ENCODE results near the gene CRMP1.
"Not testable (repeated sequence)": the region's sequence is repeated elsewhere in the genome, so short reads cannot be mapped to it uniquely, and the experiment has no call there.

CRMP1 gene

DNA sequence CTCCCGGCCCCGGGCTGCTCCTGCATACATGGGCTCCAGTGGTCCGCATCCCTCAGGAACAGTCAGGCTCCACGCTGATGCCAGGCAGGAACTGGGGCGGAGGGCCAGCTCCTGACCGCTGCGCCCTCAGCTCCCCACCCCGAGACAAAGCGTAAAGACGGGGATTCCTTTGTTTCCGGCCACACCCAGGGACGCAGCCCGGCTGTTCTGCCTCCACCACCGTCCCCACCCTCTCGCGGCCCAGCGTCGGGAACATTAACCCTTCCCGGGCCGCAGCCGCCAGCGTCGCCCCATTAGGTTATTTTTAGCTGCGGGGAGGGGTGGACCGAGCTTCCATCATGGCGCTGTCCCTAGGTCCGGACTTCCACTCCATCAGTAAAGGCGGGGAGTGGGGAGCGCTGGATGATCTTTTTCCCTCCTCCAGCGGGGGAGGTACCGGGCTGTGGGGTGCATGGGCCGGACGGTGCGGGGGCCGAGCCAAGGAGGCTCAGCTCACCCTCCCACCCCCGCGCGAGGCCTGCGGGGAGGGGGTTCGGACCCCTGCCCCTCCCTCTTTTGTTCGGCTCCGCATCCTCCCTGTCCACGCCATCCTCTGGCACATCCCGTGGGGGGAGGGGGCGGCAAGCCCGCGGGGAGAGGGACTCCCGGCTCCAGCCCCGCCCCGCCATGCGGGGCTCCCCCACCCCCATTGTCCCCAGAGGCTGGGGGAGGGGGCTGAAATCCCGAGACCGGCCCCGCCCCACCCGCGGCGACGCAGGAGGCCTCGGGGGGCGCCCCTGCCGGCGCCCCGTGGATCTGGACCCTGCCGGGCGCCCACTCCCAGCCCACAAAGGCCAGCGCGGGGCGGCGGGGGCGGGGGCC, 5.3 kb downstream of the CRMP1 start:
- peak; percentile 14 for DNase-seq

DNA sequence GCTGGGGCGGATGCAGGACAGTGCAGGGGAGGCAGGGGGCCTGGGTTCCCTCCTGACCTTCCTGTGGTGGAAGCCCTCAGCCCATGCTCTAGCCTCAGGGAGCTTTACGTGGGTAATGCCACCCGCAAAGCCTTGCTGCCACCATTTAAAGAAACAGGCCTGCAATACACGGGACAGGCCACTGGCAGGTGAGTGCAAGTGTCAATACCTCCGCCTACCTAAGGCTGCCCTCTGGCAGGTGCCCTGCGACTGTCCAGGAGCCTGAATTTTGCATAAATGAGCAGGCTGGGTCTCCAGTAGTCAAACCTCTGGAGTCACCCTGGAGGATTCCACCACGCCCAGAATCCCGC, 5.9 kb downstream of the CRMP1 start:
- no peak for DNase-seq

DNA sequence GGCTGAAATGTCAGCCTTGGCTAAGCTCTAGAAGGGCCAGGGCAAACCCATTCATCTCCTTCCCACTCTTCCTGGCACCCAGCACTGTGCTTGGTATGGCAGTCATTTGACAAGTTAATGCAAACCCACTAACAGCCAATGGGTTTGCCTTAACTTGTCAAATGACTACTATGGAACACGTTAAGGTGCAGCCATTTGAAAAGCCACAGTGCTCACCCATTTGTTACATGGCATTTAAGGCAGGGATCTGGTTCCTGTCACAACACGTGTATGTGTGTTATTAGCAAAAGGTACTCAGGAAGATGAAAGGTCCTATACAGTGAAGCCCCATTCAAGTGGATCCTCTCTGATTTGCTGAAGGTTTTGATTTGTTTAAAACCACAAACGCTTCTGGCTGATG, 7.2 kb downstream of the CRMP1 start:
- no peak for DNase-seq

DNA sequence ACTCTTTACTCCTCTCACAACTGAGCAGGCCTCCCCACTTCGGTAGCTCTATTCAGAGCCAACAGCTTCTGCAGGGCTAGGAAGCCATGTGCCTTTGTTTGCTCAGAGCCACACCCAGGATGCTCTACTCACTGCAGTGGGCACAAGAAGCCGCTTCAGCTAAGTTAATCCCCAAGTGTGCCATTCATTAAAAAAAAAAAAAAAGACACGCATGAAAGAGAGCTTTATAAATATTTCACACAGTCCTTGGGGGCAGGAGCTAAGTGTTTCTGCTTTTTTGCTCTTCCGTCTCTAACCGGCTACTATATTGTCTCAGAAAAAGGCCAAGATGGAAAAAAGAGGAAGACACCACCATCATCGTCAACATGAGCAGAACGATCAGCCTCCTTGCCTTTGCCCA, 8.1 kb downstream of the CRMP1 start:
- no peak for DNase-seq

DNA sequence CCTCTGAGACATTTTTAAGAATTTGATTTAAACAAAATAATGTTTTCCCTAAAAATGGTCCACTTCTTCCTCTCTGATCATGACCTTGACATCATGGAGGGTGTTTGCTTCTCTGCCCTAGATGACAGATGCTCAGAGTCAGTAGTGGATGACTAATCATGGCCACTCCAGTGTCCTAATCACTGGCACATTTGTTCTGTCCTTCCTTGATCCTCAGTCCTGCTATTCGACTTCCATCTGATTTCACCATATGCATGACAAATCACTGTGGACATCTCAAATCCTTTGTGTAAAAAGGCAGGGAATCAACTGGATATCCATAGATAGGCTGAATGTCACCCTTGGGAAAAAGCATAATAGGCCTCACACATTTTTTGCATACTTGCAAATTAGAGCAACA, 9.0 kb downstream of the CRMP1 start:
- no peak for DNase-seq

DNA sequence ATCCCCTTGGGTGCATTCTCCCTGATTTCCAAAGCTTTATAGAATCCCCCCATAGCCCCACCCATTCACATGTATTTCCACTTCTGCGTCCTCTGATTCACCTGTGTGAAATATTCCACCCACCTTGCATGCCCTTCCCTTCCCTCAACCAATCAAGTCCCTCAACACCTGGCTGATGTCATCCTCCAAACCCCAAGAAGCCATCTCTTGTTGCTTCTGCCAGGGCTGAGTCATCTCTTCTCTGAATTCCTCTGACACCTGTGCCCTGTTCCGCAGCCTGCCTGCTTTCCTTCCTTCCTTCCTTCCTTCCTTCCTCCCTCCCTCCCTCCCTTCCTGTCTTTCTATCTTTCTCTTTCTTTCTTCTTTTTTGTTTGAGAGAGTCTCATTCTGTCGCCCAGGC, 9.9 kb downstream of the CRMP1 start:
- no peak for DNase-seq

DNA sequence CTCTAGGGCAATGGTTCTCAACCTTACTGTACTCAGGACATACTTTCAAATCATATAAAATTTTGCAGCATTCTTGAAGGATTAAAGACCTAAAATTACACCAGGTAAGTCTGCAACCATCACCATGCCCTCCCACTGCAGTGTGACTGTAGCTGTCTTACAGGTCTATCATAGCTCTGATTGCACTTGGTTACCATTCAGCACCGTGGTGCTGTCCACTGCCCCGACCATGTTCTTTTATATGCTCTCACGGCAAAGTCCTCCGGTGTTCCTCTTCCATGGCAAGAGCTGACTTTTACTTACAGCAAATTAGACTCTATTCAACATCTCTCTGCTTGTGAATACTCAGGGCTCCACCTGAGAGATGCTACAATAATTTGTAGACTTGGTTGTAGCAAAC, 11.5 kb downstream of the CRMP1 start:
- no peak for DNase-seq

DNA sequence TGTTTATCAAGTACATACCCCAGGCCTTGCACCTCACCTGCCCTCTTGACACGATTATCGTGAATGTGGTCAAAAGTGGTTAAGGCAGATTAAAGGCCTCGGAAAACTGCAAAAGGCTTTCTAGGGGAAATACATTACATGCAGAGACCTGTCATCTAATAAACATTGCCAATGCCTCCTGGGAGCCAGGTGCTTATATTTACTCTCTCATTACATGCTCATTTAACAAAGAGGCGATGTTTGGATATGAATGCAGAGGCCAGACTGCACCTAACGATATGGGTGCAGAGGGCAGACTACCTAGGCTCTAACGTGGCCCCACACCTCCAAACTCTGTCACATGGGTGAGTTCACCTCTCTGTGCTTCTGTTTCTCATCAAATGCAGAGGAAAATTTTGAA, 14.5 kb downstream of the CRMP1 start:
- peak; percentile 14 for DNase-seq

DNA sequence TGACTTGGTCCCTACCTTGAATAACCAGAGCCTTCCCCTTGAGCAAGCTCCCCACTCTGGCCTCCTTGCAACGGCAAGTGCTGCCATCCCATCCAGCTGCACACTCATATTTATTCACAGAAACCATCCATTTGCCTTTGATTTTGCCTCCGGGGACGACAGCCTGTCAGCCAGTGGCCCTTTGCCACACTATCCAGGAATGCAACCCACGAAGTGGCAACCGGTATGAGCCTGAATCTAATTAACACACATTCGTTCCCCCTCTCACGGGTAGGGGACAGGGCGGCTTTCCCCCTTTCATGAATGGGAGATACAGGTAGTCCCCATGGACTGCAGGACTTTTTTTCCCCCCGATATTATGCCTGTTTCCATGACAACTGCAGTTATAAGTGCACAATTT, 15.5 kb downstream of the CRMP1 start:
- no peak for DNase-seq

DNA sequence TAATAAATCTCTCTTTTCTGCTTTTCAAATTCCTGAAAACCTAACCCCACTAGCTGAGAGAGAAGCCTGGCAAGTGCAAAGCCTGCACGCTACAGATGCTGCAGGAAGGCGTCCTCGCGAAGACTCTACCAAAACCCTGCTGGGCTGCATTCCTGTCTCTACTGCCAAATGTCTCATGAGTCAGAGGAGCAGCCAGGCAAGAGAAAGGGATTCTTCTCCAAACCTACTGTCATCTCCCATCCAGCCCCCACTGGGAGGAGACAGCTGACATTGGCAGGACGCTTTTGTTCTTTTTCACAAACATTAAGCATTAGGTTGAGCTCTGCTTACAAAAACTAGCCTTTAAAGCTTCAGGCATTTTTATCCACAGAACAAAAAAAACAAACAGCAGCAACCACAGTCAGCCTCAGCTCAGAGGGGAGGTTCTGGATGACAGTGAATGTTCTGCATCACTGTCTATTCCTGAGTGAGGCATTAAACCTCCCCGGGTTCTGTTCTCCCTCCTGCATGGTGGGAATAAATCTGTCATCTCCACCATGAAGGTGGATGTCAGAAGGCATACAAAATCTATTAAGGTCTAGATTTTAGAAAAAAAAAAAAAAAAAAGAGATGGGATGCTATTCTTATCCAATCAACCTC, 18.0 kb downstream of the CRMP1 start:
- DNase-seq, result no peak

DNA sequence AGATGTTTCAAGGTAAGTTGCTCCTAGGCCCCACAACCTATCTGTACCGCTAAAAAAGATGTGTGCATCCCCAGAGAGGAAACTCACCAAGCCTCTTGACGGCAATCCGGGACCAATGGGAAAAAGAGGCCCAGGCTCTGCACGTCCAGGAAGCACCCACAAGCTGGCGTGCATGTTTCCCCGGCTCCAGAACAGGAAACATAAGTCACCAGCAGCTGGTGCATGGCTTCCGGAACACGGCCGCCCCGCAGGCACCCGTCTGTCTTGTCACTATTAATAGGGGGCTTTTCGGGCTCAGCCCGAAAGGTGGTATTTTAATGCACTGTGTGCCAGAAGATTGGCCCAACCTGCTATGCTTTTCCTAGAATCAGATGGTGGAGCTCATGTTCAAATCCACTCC, 22.2 kb downstream of the CRMP1 start:
- no peak for DNase-seq

DNA sequence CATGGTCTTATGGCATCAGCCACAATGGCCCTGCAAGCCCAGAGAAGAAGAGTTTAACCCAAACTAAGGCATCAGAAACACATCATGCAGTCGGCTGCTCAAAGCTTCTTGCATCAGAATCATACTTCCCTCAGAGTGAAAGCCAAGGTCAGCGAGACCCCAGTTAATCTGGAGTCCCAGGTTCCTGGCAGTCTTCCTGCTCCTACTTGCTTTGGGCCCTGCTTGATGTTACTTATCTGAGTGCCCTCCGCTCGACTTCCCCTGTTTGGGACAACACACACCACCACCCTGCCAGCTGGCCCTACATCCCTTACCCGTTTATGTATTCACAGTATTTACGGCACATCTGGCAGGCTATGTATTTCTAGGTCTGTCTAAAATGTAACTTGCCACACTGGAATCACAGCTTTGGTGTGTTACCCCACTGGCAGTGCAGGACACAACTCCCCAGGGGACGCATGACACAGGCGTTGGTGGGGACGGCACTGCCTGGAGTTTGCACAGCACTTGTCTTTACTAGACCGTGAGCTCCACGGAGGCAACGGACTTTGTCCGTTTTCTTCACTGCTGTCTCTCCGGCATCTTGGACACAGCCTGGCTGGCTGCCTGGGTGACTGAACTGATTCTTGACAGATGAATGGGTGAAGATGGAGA, 22.8 kb downstream of the CRMP1 start:
- DNase-seq, result no peak

DNA sequence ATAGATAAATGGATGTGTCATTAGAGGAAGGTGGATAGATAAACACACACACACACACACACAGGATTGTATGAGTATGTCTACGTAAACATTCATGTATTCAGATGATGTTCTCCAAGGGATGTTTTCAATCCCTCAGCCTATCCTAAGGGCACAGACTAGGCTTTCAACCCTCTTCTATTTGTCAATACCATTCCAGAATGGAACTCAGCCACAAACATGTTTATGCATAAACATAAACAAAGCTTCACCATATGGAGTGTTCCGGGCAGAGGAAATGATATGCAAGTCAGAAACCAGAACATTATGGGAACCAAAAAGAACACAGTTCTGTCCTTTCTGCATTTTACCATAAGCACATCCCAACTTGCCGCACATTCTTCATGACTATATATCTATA, 25.0 kb downstream of the CRMP1 start:
- no peak for DNase-seq

DNA sequence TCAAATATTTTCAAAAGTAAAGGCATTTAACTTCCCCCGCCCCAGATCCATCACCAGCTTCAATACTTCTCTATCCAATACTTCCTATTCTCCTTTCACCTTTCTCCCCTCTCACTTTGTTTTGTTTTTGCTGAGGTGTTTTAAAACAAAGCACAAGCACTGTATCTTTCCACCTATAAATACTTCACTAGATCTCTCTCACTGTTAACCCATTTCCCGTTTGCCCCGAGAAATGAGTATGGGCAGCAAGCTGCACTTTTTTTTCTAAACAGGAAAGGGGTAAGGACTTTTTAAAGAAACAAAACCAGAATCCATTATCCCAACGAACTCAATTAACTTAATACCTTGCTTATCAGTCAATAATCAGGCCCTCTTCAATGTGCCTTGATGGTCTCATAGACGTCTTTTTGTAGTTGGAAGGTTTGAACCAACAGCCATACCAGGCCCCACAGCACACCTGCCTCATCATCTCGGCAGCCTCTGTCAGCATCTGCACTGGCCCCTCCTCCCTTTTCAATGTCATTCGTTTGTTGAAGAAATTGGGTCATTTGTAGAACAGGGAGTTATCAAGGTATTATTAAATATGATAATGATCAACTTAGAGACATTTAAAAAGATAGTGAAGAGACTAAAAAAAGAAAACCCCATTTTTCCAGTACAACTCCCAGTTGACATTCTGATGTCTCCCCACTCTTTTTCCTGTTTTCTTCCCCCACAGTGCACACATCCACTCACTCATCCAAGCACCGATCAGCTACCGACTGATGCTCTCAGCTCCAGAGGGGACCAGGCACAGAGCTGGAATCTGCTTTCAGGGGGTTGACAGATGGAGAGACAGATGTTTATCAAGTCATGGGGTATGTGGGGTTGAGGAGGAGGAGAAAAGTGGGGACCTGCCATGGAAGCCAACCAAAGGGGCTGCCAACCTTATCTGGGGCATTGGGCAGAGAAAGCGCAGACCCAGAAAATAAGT, 25.8 kb downstream of the CRMP1 start:
- no peak for DNase-seq

DNA sequence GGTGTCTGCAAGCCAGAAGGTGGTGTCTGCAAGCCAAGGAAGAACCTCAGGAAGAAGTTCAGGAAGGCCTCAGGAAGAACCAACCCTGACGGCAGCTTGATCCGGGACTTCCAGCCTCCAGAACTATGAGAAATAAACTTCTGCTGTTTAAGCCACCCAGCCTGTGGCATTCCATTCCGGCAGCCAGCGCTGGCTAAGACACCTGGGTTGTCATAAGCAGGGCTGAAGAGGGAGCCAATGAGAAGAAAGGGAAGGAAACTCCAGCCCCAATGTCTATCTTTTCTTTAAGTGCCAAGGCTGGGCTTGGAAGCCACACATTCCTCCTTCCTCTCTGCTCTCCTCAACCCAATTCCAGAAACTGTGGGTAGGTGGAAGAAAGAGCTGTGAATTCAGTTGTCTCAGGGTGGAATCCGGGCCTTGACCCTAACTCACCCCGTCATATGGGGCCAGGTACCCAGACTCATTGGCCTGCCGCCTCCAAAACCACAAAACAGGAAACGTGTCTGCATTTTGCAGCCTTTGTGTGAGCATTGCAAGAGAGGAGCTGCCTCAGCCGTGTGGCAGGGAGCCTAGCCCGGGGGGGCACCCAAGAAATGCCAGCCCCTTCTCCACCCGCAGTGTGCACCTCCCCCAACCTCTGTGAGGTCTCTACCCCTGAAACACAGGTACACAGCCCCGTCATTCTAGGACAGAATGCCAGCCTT, 26.8 kb downstream of the CRMP1 start:
- no peak for DNase-seq

DNA sequence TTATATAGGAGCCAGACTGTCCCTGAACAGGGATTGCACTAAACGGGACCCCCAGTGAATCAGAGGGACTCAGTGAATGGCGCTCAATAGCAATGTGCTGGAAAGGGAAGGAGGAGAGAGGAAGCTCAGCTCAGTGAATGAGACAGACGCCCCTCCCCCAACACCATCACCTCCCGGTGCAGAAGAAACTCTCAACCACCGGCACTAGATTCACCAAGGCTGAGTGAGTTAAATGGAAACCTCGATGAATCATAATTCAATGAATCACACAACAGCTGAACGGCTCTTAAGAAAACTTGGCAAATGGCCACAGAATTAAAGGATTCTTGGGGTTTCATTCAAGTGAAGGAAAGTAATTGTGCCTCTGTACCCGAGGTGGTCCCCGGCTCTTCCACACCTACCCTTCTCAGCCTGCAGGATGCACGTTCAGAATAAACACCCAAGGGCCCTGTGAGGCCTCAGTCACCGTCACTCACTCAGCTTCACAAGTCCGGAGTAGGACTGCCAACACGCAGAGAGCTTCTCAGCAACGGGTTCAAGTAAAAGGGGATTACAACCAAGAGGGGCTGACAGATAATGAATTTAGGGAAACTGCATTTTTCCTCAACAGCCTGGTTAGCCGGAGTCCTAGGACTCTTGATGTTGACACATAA, 29.3 kb downstream of the CRMP1 start:
- DNase-seq, result no peak

DNA sequence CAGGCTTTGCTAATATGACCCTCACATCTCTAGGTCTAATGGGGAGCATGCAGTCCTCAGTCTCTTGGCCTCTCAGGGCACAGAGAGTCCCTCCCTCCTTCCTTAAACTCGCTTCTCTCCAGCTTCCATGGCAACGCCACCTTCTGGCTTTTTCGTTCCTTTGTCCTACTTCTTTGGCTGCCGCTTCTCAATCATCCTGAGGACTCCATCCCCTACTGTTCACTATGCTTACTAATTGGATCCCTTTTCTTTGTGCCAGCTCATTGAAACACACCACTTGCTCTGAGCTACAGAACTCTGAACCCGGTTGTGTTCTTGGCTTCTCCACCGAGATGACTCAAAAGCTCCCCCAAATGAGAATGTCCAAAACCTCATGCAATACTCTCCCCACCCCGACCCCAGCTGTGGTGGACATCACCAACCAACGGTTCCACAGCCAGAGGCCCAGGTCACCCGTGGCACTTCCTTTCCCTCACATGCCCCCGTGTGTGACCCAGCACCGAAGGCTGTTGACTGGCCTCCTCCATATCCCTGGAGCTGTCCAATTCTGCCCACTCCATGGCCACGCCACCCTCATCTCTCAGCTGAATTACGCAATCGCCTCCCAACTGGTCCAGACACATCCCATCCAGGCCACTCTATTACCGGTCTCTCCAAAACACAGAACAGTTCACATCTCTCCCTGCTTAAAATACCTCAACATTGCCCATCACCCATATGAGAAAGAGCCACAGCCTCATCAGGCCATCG, 34.7 kb downstream of the CRMP1 start:
- no peak for DNase-seq

DNA sequence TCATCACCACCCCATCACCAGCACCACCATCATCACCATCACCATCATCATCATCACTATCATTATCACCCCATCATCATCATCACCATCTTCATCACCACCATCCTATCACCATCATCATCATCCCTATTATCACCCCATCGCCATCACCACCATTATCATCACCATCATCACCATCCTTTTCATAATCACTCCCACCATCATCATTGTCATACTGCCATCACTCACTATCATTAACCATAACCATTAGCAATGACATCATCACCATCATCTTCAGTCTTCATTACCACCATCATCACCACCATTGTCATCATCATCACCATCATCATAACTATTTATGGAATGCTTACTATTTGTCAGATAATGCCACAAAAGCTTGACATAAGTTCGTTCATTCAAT, 35.7 kb downstream of the CRMP1 start:
- DNase-seq, result no peak

DNA sequence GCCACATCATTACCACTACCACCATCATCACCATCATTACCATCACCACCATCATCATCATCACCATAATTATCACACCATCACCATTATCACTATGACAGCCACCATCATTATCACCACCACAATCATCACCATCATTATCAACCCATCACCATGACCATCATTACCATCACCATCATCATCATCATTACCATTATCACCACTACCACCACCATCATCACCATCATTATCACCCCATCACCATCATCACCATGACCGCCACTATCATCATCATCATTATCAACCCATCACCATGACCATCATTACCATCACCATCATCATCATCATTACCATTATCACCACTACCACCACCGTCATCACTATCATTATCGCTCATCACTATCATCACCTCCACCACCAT, 36.5 kb downstream of the CRMP1 start:
- DNase-seq, result not testable (repeated sequence)

DNA sequence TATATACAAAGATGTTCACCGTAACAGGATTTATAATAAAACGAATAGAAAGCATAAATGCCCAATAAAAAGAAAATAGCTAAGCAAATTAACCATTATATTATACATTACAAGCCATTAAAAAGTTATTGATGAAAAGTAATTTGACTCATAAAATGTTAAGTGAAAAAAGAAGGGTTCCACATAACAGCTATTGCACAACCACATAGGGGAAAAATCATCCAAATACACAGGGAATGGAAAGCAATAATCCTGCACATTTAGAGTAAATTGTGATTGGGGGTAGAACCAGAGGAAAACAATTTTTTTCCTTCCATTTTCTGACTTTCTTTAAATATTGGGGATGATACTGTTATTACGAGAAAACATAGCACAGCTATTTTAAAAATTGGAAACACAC, 38.0 kb downstream of the CRMP1 start:
- DNase-seq, result no peak

Measured in NCI-H1105 (cell line).